Measurements from ENCODE around the gene MRPL42.

DNA sequence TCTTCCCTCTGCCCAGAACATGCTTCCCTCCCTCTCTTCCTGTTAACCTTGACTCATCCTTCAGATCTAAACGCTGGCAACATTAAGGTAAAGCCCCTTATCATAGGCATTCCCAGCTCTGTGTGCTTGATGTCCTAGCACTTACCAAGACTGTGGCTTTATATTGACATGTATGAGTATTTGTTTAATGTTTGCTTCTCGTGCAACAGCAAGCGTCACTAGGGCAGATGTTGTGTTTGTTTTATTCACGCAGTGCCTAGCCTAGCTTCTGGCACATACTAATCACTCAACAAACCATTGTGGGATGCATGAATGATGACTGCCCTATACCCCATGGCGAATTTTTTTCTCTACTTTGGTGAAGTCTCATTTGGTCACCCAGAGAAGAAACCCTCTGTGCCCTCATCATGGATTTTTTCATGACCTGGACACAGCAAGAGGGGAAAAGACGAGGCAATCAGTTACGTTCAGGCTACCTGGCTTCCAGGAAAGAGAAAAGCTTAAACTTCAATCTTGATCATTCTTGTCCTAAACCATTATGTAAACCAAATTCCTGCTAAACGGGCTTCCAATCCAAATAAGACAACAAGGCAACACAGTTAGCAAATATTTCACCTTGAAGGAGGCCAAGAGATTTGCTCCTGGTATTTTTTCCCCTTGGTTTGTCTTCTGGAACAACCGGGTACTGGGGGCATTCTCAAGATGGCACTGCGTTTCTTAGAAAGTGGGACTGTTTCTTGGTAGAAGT lies 57.2 kb downstream of the MRPL42 start:
- TF ChIP-seq, protein P1, sequence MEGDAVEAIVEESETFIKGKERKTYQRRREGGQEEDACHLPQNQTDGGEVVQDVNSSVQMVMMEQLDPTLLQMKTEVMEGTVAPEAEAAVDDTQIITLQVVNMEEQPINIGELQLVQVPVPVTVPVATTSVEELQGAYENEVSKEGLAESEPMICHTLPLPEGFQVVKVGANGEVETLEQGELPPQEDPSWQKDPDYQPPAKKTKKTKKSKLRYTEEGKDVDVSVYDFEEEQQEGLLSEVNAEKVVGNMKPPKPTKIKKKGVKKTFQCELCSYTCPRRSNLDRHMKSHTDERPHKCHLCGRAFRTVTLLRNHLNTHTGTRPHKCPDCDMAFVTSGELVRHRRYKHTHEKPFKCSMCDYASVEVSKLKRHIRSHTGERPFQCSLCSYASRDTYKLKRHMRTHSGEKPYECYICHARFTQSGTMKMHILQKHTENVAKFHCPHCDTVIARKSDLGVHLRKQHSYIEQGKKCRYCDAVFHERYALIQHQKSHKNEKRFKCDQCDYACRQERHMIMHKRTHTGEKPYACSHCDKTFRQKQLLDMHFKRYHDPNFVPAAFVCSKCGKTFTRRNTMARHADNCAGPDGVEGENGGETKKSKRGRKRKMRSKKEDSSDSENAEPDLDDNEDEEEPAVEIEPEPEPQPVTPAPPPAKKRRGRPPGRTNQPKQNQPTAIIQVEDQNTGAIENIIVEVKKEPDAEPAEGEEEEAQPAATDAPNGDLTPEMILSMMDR (IDR thresholded peaks at IDR 0.05 in 8 of 11, conservative IDR thresholded peaks at IDR 0.05 in 3 of 11), result no peak
- no peak for TF ChIP-seq POLR2A (IDR thresholded peaks at IDR 0.05)
